ENCODE results near the gene GALNT5.
"Not testable (repeated sequence)": the region's sequence is repeated elsewhere in the genome, so short reads cannot be mapped to it uniquely, and the experiment has no call there.

GALNT5 gene

DNA sequence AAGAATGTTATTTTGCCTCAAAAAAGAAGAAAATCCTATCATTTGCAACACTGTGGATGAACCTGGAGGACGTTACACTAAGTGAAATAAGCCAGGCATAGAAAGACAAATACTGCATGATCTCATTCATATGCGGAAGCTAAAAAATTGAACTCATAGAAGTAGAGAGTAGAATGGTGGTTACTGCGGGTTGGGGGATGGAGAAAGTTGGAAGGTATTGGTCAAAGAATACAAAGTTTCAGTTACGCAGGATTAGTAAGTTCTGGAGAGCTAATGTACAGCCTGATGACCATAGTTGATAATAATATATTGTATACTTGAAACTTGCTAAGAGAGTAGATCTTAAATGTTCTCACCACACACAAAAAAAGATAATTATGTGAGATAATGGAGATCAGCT is 5.0 kb upstream of the GALNT5 start:
- DNase-seq, result no peak

DNA sequence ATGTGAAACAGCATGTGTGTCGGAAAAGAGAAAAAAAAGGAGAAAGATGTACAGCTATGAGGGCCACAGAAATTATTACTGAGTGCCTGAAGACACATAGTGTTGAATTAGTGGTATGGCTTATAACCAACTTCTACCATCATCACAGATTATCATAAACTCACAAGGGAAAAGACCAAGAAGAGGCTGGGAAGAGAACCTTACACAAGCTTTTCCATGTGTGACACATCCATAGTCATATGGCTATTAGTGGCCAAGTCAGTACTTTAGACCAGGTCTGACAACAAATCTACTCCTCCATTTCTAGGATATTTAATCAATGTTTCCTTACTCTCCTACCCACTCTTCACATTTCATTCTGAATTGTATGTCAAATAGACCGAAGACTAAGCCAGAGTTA is 3.5 kb upstream of the GALNT5 start:
- DNase-seq, result no peak

- DNase-seq, result no peak
Observed at GRCh38 chr2:157255746-157256145, 1.8 kb upstream of the GALNT5 start.

DNA sequence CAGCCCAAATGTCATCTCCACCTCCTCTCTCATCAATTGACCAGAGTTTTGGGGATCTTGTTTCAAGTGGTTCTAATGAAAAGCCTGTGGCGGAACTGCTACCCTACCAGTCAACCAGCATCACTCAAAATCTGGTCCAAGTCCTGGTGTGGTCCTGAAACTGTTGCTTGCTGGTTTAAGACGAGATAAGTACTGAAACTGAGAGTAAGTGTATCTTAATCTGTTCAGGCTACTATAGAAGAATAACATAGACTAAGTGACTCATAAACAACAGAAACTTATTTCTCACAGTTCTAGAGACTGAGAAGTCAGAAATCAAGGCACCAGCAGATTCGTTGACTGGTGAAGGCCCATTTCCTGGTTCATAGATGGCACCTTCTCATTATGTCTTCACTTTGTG is 879 bp upstream of the GALNT5 start:
- no peak for DNase-seq

GRCh38 chr2:157258520-157259326 is 1.2 kb downstream of the GALNT5 start:
- no peak for DNase-seq

DNA sequence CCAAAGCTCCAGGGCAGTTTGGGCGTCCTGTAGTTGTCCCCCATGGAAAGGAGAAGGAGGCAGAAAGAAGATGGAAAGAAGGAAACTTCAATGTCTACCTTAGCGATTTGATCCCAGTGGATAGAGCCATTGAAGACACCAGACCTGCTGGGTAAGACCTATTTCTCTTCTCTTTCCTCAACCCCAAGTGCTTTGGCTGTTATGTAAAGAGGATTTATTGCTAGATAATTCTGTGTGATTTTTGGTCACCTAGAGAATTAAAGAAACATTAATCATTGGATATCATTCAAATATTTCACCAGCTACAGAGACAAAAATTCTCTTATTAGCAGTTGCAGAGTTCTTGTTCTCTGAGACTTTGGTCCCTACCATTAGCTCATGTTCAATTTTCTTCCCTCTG is 1.9 kb downstream of the GALNT5 start:
- no peak for DNase-seq

- DNase-seq, result no peak
Observed at GRCh38 chr2:157259960-157260359, 2.5 kb downstream of the GALNT5 start.

GRCh38 chr2:157260533-157261198 is 3.2 kb downstream of the GALNT5 start:
- DNase-seq, result no peak

- DNase-seq, result no peak
Observed at GRCh38 chr2:157261199-157261782, 3.8 kb downstream of the GALNT5 start.

- no peak for DNase-seq
Observed at GRCh38 chr2:157262248-157262647, 4.7 kb downstream of the GALNT5 start.

DNA sequence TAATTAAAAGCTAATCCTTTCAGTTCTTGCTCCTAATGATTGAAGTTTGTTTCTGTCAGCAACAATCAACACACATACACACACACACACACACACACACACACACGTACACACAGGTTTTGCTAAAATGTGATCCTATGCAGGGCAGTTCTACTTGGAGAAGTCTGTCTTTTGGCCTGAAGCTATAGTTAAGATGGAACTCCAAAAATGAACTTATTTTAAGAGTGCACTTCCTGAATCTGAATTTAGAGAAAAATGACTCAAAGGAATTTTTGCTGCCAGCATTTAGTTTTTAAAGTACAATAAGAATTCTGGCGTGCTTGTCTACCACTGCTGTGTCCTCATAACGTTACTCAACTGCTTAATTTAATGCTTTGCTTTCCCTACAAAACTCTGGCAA is 6.6 kb downstream of the GALNT5 start:
- DNase-seq, result no peak

DNA sequence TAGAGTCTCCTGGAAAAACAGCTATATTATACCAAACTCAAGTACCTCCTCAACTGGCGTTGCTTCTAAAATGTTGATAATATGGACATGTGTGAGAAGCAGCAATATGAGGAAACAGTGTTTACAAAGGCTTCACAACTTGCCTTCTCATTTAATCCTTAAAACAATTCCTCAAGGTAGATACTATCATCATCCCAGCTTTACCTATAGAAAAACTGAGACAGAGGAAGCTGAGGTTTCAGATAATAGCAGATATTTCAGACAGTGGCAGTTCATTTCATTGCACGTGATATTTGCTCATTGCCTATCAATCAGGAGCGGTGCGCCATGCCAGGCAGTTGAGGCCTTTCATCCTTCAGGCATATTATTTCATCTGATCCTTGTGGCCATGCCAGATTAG is 8.3 kb downstream of the GALNT5 start:
- no peak for DNase-seq

DNA sequence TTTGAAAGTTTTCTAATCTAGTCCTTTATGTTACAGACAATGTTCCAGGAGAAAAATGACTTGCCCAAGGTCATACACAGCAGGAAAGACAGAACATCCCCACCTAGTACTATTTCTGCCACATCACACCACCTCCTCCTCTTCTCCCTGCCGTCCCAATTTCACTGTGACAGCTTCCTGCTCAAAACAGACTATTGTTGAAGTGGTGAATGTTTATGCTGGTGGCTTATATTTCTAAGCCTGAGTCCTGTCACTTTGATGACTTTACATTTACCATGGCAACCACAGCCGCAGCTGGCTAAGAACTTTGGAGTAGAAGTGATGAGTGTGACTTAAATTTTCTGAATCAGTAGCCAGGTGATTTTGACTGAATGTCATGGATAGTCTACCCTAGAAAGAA is 10.0 kb downstream of the GALNT5 start:
- no peak for DNase-seq

GRCh38 chr2:157269060-157269459 is 11.6 kb downstream of the GALNT5 start:
- no peak for DNase-seq

DNA sequence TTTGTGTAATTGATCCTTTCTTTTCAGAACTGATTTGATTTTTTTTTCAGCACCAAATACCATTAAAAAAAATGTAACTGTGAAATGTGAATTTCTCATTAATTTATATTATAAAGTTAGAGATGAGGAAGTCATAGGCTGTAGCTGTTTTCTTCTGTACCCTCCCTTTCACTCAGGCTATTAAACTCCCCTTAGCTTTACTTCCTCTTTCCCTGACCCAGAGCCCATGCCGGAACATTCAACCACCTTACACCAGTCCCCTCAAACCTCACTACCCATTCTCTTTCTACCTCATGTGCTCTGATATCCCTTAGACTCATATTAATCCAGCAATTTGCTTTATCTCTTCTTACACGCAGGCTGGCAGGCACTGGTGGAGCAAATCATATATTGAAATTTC is 12.4 kb downstream of the GALNT5 start:
- no peak for DNase-seq

GRCh38 chr2:157271590-157272203 is 14.2 kb downstream of the GALNT5 start:
- DNase-seq, result no peak

- not testable (repeated sequence) for DNase-seq
Observed at GRCh38 chr2:157279311-157279710, 21.8 kb downstream of the GALNT5 start.

GRCh38 chr2:157281316-157281715 is 23.8 kb downstream of the GALNT5 start:
- DNase-seq, result no peak

DNA sequence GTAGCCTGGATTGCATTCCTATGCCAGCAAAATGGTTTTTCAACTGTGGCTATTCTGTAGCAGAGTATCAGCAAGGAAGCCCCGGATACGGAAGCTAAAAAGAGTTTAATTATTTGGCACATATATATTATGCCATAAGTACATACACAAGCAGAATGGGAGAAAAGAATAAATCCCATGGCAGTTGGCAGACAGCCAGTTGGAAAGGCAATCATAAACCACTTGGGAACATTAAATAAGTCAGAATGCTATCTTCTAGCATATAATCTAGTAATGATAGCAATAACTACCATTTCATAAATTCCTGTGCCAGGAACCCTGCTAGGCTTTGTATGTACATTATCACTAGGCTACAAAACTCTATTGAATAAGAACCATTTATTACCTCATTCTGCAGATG is 26.0 kb downstream of the GALNT5 start:
- DNase-seq, result no peak

- DNase-seq, result no peak
Observed at GRCh38 chr2:157287160-157287559, 29.7 kb downstream of the GALNT5 start.

DNA sequence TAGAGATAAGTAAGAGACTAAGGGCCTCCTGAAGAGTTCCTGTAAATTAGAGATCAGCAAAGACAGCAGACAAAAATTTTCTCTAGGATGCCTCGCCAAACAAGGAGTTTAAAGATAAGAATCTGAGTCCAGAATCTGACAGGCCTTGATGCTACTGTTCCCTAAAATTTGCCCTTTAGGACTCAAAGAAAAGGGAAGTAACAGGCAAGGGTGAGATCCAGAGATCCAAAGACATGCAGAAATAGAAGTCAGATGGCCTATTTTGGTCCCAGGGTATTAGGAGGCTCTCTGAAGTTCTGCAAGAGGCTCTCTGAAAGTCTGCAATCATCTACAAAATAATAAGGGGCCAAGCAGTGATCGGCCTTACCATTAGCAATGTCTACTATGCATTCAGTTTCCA is 33.0 kb downstream of the GALNT5 start:
- no peak for DNase-seq

- DNase-seq, result no peak
Observed at GRCh38 chr2:157291018-157291417, 33.5 kb downstream of the GALNT5 start.

- no peak for DNase-seq
Observed at GRCh38 chr2:157292853-157293252, 35.3 kb downstream of the GALNT5 start.

- DNase-seq, result no peak
Observed at GRCh38 chr2:157296490-157296889, 39.0 kb downstream of the GALNT5 start.
